A673 (cell line): Measurements from ENCODE around the gene KIRREL3. TPM values are rescaled to one million over a fixed set of nuclear protein-coding genes. Genes with fewer than 3 reads are reported as not detected.

Source experiments
- BruUV-seq: library from RNA; stranded (reverse); fragments of 400-500 nt; replicated peaks from 2 replicates; lab custom pipeline; 2021; lab: Mats Ljungman, UMichigan
- CTCF ChIA-PET: fragments of 300-600 bp; sonication (Branson Sonifier 250); formaldehyde crosslinking; loops from one replicate; lab custom pipeline; 2022; ENCODE audit warnings: antibody characterized with exemption; lab: Charles Lee
- POLR2A ChIA-PET: fragments of 300-600 bp; sonication (Branson Sonifier 250); formaldehyde crosslinking; loops from one replicate; lab custom pipeline; 2022; ENCODE audit warnings: antibody characterized with exemption; ENCODE audit not compliant: low non-redundant PET; lab: Charles Lee
- DNase-seq: peaks from one replicate; pipeline ENCODE4 v3.0.0-alpha.2; 2015; ENCODE audit warnings: low spot score
- H3K27ac ChIP-seq: fragments of 200-600 bp; sonication (generic); 2 replicates; pipeline ENCODE4 v1.5.1; 2016; ENCODE audit warnings: mixed run types, low read depth, mild to moderate bottlenecking, mixed read lengths, antibody characterized with exemption, low read length; ENCODE audit not compliant: poor library complexity, severe bottlenecking
- H3K27me3 ChIP-seq: fragments of 200-600 bp; sonication (generic); replicated peaks from 2 replicates; pipeline ENCODE4 v1.6.1; 2017; ENCODE audit warnings: mixed run types, low read depth, mild to moderate bottlenecking, mixed read lengths, antibody characterized with exemption, low read length; ENCODE audit not compliant: insufficient read depth, poor library complexity
- H3K36me3 ChIP-seq: fragments of 200-600 bp; sonication (generic); 2 replicates; pipeline ENCODE4 v1.6.1; 2016; ENCODE audit warnings: mixed run types, mild to moderate bottlenecking, mixed read lengths, antibody characterized with exemption, low read length; ENCODE audit not compliant: insufficient read depth, poor library complexity, severe bottlenecking
- H3K4me1 ChIP-seq: fragments of 200-600 bp; sonication (generic); 2 replicates; pipeline ENCODE4 v1.6.1; 2017; ENCODE audit warnings: mixed run types, mild to moderate bottlenecking, mixed read lengths, antibody characterized with exemption, low read length; ENCODE audit not compliant: insufficient read depth, poor library complexity, severe bottlenecking
- H3K4me3 ChIP-seq: fragments of 200-600 bp; sonication (generic); 2 replicates; pipeline ENCODE4 v1.5.1; 2016; ENCODE audit warnings: low read depth, mixed run types, mild to moderate bottlenecking, mixed read lengths, low read length; ENCODE audit not compliant: poor library complexity, severe bottlenecking
- H3K9me3 ChIP-seq: fragments of 200-600 bp; sonication (generic); 2 replicates; pipeline ENCODE4 v1.6.1; 2016; ENCODE audit warnings: mixed run types, low read depth, mild to moderate bottlenecking, mixed read lengths, antibody characterized with exemption, low read length; ENCODE audit not compliant: poor library complexity, severe bottlenecking
- CTCF ChIP-seq: fragments of 300-800, 200-600 bp; sonication (generic); conservative IDR thresholded peaks from 2 replicates; pipeline ENCODE4 v1.5.1; 2017; ENCODE audit warnings: low read depth, mild to moderate bottlenecking, antibody characterized with exemption, low read length, moderate library complexity, mixed read lengths
- EZH2 ChIP-seq: fragments of 200-600 bp; sonication (generic); IDR thresholded peaks from 2 replicates; pipeline ENCODE4 v1.6.1; 2017; ENCODE audit warnings: borderline replicate concordance, low read depth, mild to moderate bottlenecking, mixed read lengths, antibody characterized with exemption, low read length; ENCODE audit not compliant: poor library complexity, severe bottlenecking
- intact Hi-C: fragments of 100-400 bp; cut with micrococcal nuclease; formaldehyde crosslinking; loops from one replicate; pipeline ENCODE4 v1.10.0; 2022; ENCODE audit not compliant: unreplicated experiment
- total RNA-seq: library from RNA; stranded (reverse); gene quantifications from 2 replicates; pipeline ENCODE4 v1.2.3, GENCODE V29; 2021

KIRREL3 gene
- total RNA-seq, 1 experiment from 2014 or later = not detected

GRCh38 chr11:126669416-126669815, 331.2 kb downstream of the KIRREL3 start:
- CTCF ChIA-PET = no interaction called here
- H3K4me1 ChIP-seq = no peaks in the 10 kb centered on the region
- no peaks in the 10 kb centered on the region for H3K9me3 ChIP-seq
- intact Hi-C loops = no loop called here
- no peak overlapping the region for H3K27ac ChIP-seq
- BruUV-seq = no TSS peak
- POLR2A ChIA-PET = no interaction called here
- H3K36me3 ChIP-seq = no peaks in the 10 kb centered on the region
- H3K4me3 ChIP-seq = no peak overlapping the region
- no peak for DNase-seq
- no peak for TF ChIP-seq EZH2
- peaks cover 38% of the 10 kb centered on the region for H3K27me3 ChIP-seq

GRCh38 chr11:126664643-126665042, 335.9 kb downstream of the KIRREL3 start:
- H3K27ac ChIP-seq = no peak overlapping the region
- intact Hi-C loops = no loop called here

GRCh38 chr11:126663749-126664592, 336.6 kb downstream of the KIRREL3 start:
- H3K27me3 ChIP-seq = peaks cover 4% of the 10 kb centered on the region
- no peak overlapping the region for H3K27ac ChIP-seq
- POLR2A ChIA-PET = no interaction called here
- CTCF ChIA-PET = no interaction called here
- H3K4me3 ChIP-seq = no peak overlapping the region
- H3K4me1 ChIP-seq = no peaks in the 10 kb centered on the region
- H3K9me3 ChIP-seq = no peaks in the 10 kb centered on the region
- no peaks in the 10 kb centered on the region for H3K36me3 ChIP-seq
- TF ChIP-seq CTCF = no peak
- TF ChIP-seq EZH2 = no peak
- no peak for DNase-seq
- intact Hi-C loops = no loop called here
- BruUV-seq = no TSS peak

More at GRCh38 chr11:126664643-126665042, 335.9 kb downstream of the KIRREL3 start:
- POLR2A ChIA-PET = no interaction called here
- TF ChIP-seq EZH2 (no peak), CTCF (no peak)
- no peaks in the 10 kb centered on the region for H3K36me3 ChIP-seq
- DNase-seq = no peak
- no peaks in the 10 kb centered on the region for H3K9me3 ChIP-seq
- H3K27me3 ChIP-seq = peaks cover 11% of the 10 kb centered on the region
- CTCF ChIA-PET = no interaction called here
- H3K4me1 ChIP-seq = no peaks in the 10 kb centered on the region
- no TSS peak for BruUV-seq
- H3K4me3 ChIP-seq = no peak overlapping the region
